Loucy (cell line): ENCODE data around the gene THAP4.
A peak's percentile ranks its signal among the peaks of the same experiment; 100 is the strongest.

Source experiments
- H2AFZ ChIP-seq: fragments of 200-600 bp; sonication (generic); 2 replicates; pipeline ENCODE4 v1.6.0; 2016; ENCODE audit warnings: antibody characterized with exemption, mild to moderate bottlenecking, low read length, moderate library complexity
- H3F3A ChIP-seq: fragments of 200-600 bp; 2 replicates; pipeline ENCODE4 v1.6.0; 2016; ENCODE audit warnings: antibody characterized with exemption, low read depth, mild to moderate bottlenecking
- H3K27me3 ChIP-seq: fragments of 200-600 bp; sonication (generic); 2 replicates; pipeline ENCODE4 v1.6.1; 2014; ENCODE audit warnings: low read length, mild to moderate bottlenecking; ENCODE audit not compliant: insufficient read depth, poor library complexity, severe bottlenecking
- H3K36me3 ChIP-seq: fragments of 200-600 bp; sonication (generic); 2 replicates; pipeline ENCODE4 v1.6.1; 2016; ENCODE audit warnings: low read length; ENCODE audit not compliant: insufficient read depth
- H3K4me1 ChIP-seq: fragments of 200-600 bp; sonication (generic); 2 replicates; pipeline ENCODE4 v1.5.1; 2014; ENCODE audit warnings: low read length, mild to moderate bottlenecking; ENCODE audit not compliant: insufficient read depth, poor library complexity, severe bottlenecking
- H3K4me2 ChIP-seq: fragments of 200-600 bp; sonication (generic); 2 replicates; pipeline ENCODE4 v1.6.0; 2014; ENCODE audit warnings: antibody characterized with exemption, low read length, low read depth, mild to moderate bottlenecking; ENCODE audit not compliant: poor library complexity, severe bottlenecking
- H3K4me3 ChIP-seq: fragments of 200-600 bp; sonication (generic); 2 replicates; pipeline ENCODE4 v1.5.1; 2014; ENCODE audit warnings: low read length, mild to moderate bottlenecking, mixed read lengths; ENCODE audit not compliant: poor library complexity, severe bottlenecking
- H3K79me2 ChIP-seq: fragments of 200-600 bp; sonication (generic); 2 replicates; pipeline ENCODE4 v1.6.1; 2014; ENCODE audit warnings: low read length; ENCODE audit not compliant: insufficient read depth
- H3K9ac ChIP-seq: fragments of 200-600 bp; sonication (generic); 2 replicates; pipeline ENCODE4 v1.6.0; 2014; ENCODE audit warnings: mild to moderate bottlenecking, low read depth, low read length, moderate library complexity; ENCODE audit not compliant: poor library complexity, severe bottlenecking
- H3K9me2 ChIP-seq: fragments of 200-600 bp; sonication (generic); replicated peaks from 2 replicates; pipeline ENCODE4 v1.6.1; 2016; ENCODE audit warnings: low read depth, low read length, mixed read lengths
- H3K9me3 ChIP-seq: fragments of 200-600 bp; sonication (generic); 2 replicates; pipeline ENCODE4 v1.6.1; 2014; ENCODE audit warnings: mild to moderate bottlenecking, antibody characterized with exemption, low read length, low read depth; ENCODE audit not compliant: insufficient read depth
- H4K20me1 ChIP-seq: fragments of 200-600 bp; sonication (generic); 2 replicates; pipeline ENCODE4 v1.6.0; 2014; ENCODE audit warnings: antibody characterized with exemption, low read length, mild to moderate bottlenecking; ENCODE audit not compliant: insufficient read depth, poor library complexity, severe bottlenecking
- EZH2phosphoT487 ChIP-seq: fragments of 200-600 bp; IDR thresholded peaks from 2 replicates; pipeline ENCODE4 v1.6.1; 2018; ENCODE audit warnings: antibody characterized with exemption, mild to moderate bottlenecking, moderate library complexity, borderline replicate concordance
- TF ChIP-seq, protein P1 (sequence below): fragments of 200-600 bp; sonication (generic); conservative IDR thresholded peaks from 2 replicates; pipeline ENCODE4 v1.5.1; 2014; ENCODE audit warnings: mild to moderate bottlenecking, antibody characterized with exemption, low read length

The THAP4 gene

GRCh38 chr2:241660593-241661213 is 23.7 kb upstream of the THAP4 start:
- Histone ChIP-seq H2AFZ (no peak overlapping the region), H3K9me2 (no peaks in the 10 kb centered on the region), H3K79me2 (no peaks in the 10 kb centered on the region), H4K20me1 (no peaks in the 10 kb centered on the region), H3K4me3 (no peak overlapping the region), H3F3A (no peaks in the 10 kb centered on the region), H3K36me3 (peaks cover 55% of the 10 kb centered on the region; the same call in 1 of the 2 replicates), H3K9me3 (no peaks in the 10 kb centered on the region), H3K4me1 (peaks cover 8% of the 10 kb centered on the region), H3K4me2 (no peak overlapping the region), H3K27me3 (no peaks in the 10 kb centered on the region), H3K9ac (no peak overlapping the region)
- TF ChIP-seq, protein P1, sequence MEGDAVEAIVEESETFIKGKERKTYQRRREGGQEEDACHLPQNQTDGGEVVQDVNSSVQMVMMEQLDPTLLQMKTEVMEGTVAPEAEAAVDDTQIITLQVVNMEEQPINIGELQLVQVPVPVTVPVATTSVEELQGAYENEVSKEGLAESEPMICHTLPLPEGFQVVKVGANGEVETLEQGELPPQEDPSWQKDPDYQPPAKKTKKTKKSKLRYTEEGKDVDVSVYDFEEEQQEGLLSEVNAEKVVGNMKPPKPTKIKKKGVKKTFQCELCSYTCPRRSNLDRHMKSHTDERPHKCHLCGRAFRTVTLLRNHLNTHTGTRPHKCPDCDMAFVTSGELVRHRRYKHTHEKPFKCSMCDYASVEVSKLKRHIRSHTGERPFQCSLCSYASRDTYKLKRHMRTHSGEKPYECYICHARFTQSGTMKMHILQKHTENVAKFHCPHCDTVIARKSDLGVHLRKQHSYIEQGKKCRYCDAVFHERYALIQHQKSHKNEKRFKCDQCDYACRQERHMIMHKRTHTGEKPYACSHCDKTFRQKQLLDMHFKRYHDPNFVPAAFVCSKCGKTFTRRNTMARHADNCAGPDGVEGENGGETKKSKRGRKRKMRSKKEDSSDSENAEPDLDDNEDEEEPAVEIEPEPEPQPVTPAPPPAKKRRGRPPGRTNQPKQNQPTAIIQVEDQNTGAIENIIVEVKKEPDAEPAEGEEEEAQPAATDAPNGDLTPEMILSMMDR = no peak
- no peak for TF ChIP-seq EZH2phosphoT487

DNA sequence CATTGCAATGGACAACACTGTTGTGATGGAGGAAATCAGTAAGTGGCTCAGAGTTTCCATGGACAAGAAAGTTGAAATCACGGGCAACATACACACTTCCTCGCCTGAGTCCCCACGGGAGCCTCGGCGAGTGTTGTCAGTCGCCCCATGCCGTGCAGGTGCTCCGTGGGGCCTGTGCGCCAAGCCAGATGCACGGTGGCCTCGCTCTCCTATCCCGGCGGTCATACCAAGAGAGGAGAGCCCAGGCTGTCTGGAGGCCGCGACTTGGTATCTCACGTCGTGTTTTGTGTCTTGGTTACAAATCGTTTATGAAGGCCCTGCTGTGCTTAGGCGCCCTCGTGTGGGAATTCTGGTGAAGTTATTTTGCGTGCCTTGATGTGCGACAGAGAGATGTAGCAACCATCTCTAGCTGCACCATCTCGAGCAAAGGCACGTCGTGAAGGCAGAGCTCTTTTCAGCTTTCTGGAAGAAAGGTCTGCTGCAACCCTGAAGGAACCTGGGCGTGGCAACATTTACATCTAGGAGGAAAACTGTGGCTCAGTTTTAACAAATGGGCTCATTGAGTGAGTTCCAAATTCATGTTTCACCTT is 22.3 kb upstream of the THAP4 start:
- Histone ChIP-seq H3K9me2 (no peaks in the 10 kb centered on the region), H2AFZ (no peak overlapping the region), H3K4me3 (no peak overlapping the region), H3F3A (no peaks in the 10 kb centered on the region), H3K9ac (no peak overlapping the region), H3K4me2 (no peak overlapping the region), H3K36me3 (peaks cover 69% of the 10 kb centered on the region; the same call in 1 of the 2 replicates), H3K4me1 (no peaks in the 10 kb centered on the region), H3K79me2 (no peaks in the 10 kb centered on the region), H3K27me3 (no peaks in the 10 kb centered on the region), H3K9me3 (no peaks in the 10 kb centered on the region), H4K20me1 (no peaks in the 10 kb centered on the region)
- TF ChIP-seq EZH2phosphoT487 = no peak
- TF ChIP-seq, protein P1 = peak; percentile 63

- no peak overlapping the region for H2AFZ ChIP-seq
- no peaks in the 10 kb centered on the region for H3K4me1 ChIP-seq
- H3K36me3 ChIP-seq = peaks cover 75% of the 10 kb centered on the region; the same call in 1 of the 2 replicates
- H3K4me3 ChIP-seq = no peak overlapping the region
- H3K9ac ChIP-seq = no peak overlapping the region
- no peak for TF ChIP-seq EZH2phosphoT487
- TF ChIP-seq, protein P1 = no peak
- H3K79me2 ChIP-seq = no peaks in the 10 kb centered on the region; the same call in 1 of the 2 replicates
- H3F3A ChIP-seq = no peaks in the 10 kb centered on the region
- H3K27me3 ChIP-seq = no peaks in the 10 kb centered on the region
- no peaks in the 10 kb centered on the region for H3K9me2 ChIP-seq
- H3K9me3 ChIP-seq = no peaks in the 10 kb centered on the region
- no peaks in the 10 kb centered on the region for H4K20me1 ChIP-seq
- no peak overlapping the region for H3K4me2 ChIP-seq
These were observed 21.3 kb upstream of the THAP4 start for GRCh38 chr2:241658296-241658695.
